Right lobe of liver (tissue), 4 donors: ENCODE results near the gene SH3RF3.

Source experiments
- CTCF ChIP-seq, 4 donors: fragments of 200-600 bp in 3 of 4; fragments of 450-650 bp in 1 of 4; IDR thresholded peaks; one replicate each; pipeline versions ENCODE4 v1.5.1 to v1.8.0; 2016 to 2022; ENCODE audit warnings: antibody characterized with exemption in 4 of 4, mild to moderate bottlenecking in 2 of 4
- POLR2A ChIP-seq: fragments of 450-650 bp; IDR thresholded peaks from one replicate; pipeline ENCODE4 v1.6.1; 2017; ENCODE audit warnings: antibody characterized with exemption, mild to moderate bottlenecking
- donor health status: DM: no; HTN: no; CAD: no.
- donor health status: DM: no; HTN: no; CAD: no.
- donor health status: DM: no; HTN: yes; CAD: no.

DNA sequence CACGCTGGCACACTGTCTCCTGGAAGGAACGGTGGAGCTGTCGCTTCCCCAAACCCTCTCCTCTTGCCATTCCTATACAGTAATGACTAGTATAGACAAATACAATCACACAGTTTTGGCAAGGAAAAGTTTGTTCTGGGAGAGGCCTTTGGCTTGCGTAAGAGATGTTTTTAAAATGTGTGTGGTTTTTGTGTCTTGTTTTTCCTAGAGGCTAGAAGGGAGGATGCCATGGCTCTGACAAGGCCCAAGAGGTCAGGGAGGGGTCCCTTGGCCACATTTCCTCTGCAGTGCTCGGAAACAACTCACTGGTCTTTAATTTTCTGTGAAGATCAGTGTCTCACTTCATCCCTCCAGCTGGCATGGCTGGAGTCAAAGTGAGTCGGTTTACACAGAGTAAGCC lies 195.9 kb downstream of the SH3RF3 start:
- TF ChIP-seq POLR2A = no peak
- no peak for TF ChIP-seq CTCF (IDR thresholded peaks at IDR 0.05)
